Endothelial cell of umbilical vein (primary cell): ENCODE measurements around the gene KAZN. TPM values are rescaled to one million over a fixed set of nuclear protein-coding genes. Genes with fewer than 3 reads are reported as not detected.

Experiments
- BruUV-seq: library from RNA; stranded (reverse); fragments of 400-500 nt; replicated peaks from 2 replicates; lab custom pipeline; 2021; lab: Mats Ljungman, UMichigan
- CTCF ChIA-PET: fragments of 300-600, 350-600 bp; sonication (Branson Sonifier 250); formaldehyde crosslinking; loops from one replicate; lab custom pipeline; 2021; ENCODE audit warnings: antibody characterized with exemption, inconsistent platforms; lab: Charles Lee
- POLR2A ChIA-PET: fragments of 300-600, 350-600 bp; sonication (Branson Sonifier 250); formaldehyde crosslinking; loops from one replicate; lab custom pipeline; 2021; ENCODE audit warnings: antibody characterized with exemption, inconsistent platforms; lab: Charles Lee
- DNase-seq: peaks from one replicate; pipeline ENCODE4 v3.0.0-alpha.2; 2011; ENCODE audit warnings: low read depth, low spot score
- FAIRE-seq: peaks from 2 replicates; lab custom pipeline; 2011; peaks lifted over from hg19 to GRCh38; lab: Jason Lieb, UNC
- H2AFZ ChIP-seq: 2 replicates; pipeline ENCODE4 v1.6.0; 2012; ENCODE audit warnings: low read depth, low read length, control low read depth, inconsistent platforms
- H3K27ac ChIP-seq: 2 replicates; pipeline ENCODE4 v1.5.1; 2011; ENCODE audit warnings: low read depth, mild to moderate bottlenecking, control low read depth, low read length, moderate library complexity; ENCODE audit not compliant: insufficient read depth
- H3K27me3 ChIP-seq, 2 experiments: 2 replicates each; pipeline versions ENCODE4 v1.6.0 to v1.6.1; 2011; ENCODE audit warnings: low read length in 2 of 2, mixed read lengths in 1 of 2; ENCODE audit not compliant: control insufficient read depth in 2 of 2, insufficient read depth in 2 of 2
- H3K36me3 ChIP-seq, 2 experiments: 2 replicates in 1 of 2; 3 replicates in 1 of 2; pipeline ENCODE4 v1.5.1; 2011; ENCODE audit warnings: low read length in 2 of 2, mild to moderate bottlenecking in 1 of 2, moderate library complexity in 1 of 2; ENCODE audit not compliant: control insufficient read depth in 2 of 2, insufficient read depth in 2 of 2; ENCODE audit errors: extremely low read depth in 1 of 2
- H3K4me1 ChIP-seq: 3 replicates; pipeline ENCODE4 v1.5.1; 2011; ENCODE audit warnings: mild to moderate bottlenecking, low read length; ENCODE audit not compliant: control insufficient read depth, insufficient read depth; ENCODE audit errors: extremely low read depth
- H3K4me2 ChIP-seq: 2 replicates; pipeline ENCODE4 v1.6.1; 2011; ENCODE audit warnings: low read length, control low read depth, mixed read lengths; ENCODE audit not compliant: insufficient read depth
- H3K4me3 ChIP-seq, 3 experiments: fragments of 200-600 bp in 1 of 3; sonication (generic), shearing (Covaris generic) in 1 of 3; replicated peaks in 1 of 3; 2 replicates each; pipeline ENCODE4 v1.5.1; 2011 to 2016; ENCODE audit warnings: control low read depth in 3 of 3, low read length in 3 of 3, mild to moderate bottlenecking in 2 of 3, inconsistent platforms in 1 of 3, low read depth in 1 of 3, moderate library complexity in 1 of 3; ENCODE audit not compliant: insufficient read depth in 1 of 3
- H3K79me2 ChIP-seq: 2 replicates; pipeline ENCODE4 v1.6.0; 2012; ENCODE audit warnings: low read length, inconsistent platforms; ENCODE audit not compliant: control insufficient read depth, insufficient read depth
- H3K9ac ChIP-seq: replicated peaks from 2 replicates; pipeline ENCODE3; 2011; ENCODE audit warnings: low read length, control low read depth; ENCODE audit not compliant: insufficient read depth; ENCODE audit errors: extremely low read depth
- H3K9me1 ChIP-seq: replicated peaks from 3 replicates; pipeline ENCODE4 v1.6.0; 2011; ENCODE audit warnings: mild to moderate bottlenecking, low read length; ENCODE audit not compliant: control insufficient read depth, insufficient read depth; ENCODE audit errors: extremely low read depth
- H3K9me3 ChIP-seq: replicated peaks from 2 replicates; pipeline ENCODE4 v1.5.1; 2012; ENCODE audit warnings: low read length, inconsistent platforms; ENCODE audit not compliant: control insufficient read depth, insufficient read depth
- H4K20me1 ChIP-seq: replicated peaks from 2 replicates; pipeline ENCODE3; 2011; ENCODE audit warnings: mild to moderate bottlenecking, low read length; ENCODE audit not compliant: control insufficient read depth, insufficient read depth; ENCODE audit errors: extremely low read depth
- CTCF ChIP-seq, 2 donors: IDR thresholded peaks; 1 replicate in 1 of 2; 2 replicates in 1 of 2; pipeline ENCODE4 v1.5.1; 2011; ENCODE audit warnings: low read length in 2 of 2, mild to moderate bottlenecking in 2 of 2, moderate library complexity in 2 of 2, control low read depth in 1 of 2, inconsistent platforms in 1 of 2, low read depth in 1 of 2; ENCODE audit not compliant: insufficient read depth in 1 of 2; ENCODE audit errors: extremely low read depth in 1 of 2
- EZH2 ChIP-seq: IDR thresholded peaks from 2 replicates; pipeline ENCODE4 v1.6.1; 2012; ENCODE audit warnings: borderline replicate concordance, low read depth, mild to moderate bottlenecking, moderate library complexity, low read length, inconsistent platforms; ENCODE audit not compliant: severe bottlenecking
- FOS ChIP-seq: IDR thresholded peaks from 2 replicates; pipeline ENCODE4 v1.6.1; 2011; ENCODE audit warnings: mild to moderate bottlenecking, low read length, moderate library complexity, borderline replicate concordance; ENCODE audit not compliant: insufficient read depth
- GATA2 ChIP-seq: IDR thresholded peaks from 2 replicates; pipeline ENCODE4 v1.7.0; 2011; ENCODE audit warnings: low read depth, mild to moderate bottlenecking, moderate library complexity, mixed read lengths, low read length; ENCODE audit not compliant: insufficient read length, insufficient read depth
- JUN ChIP-seq: IDR thresholded peaks from 2 replicates; pipeline ENCODE4 v1.6.1; 2011; ENCODE audit warnings: borderline replicate concordance, low read depth; ENCODE audit not compliant: insufficient read length, insufficient read depth
- MAX ChIP-seq: IDR thresholded peaks from 2 replicates; pipeline ENCODE4 v1.6.1; 2011; ENCODE audit not compliant: insufficient read depth, insufficient read length
- MYC ChIP-seq: IDR thresholded peaks from one replicate; pipeline ENCODE4 v1.6.1; 2011; ENCODE audit warnings: mild to moderate bottlenecking, low read depth, low read length
- POLR2A ChIP-seq: IDR thresholded peaks from 2 replicates; pipeline ENCODE4 v1.6.1; 2012; ENCODE audit warnings: low read depth, mild to moderate bottlenecking, control low read depth, low read length
- POLR2AphosphoS5 ChIP-seq: IDR thresholded peaks from 2 replicates; pipeline ENCODE4 v1.6.1; 2012; ENCODE audit warnings: low read depth, mild to moderate bottlenecking, control low read depth, low read length, moderate library complexity; ENCODE audit not compliant: insufficient read depth
- dilution Hi-C: fragments of 300-500 bp; cut with MboI; formaldehyde crosslinking; loops from one replicate; pipeline ENCODE4 v1.15.0; 2019; ENCODE audit warnings: low sequenced_read_pairs; ENCODE audit not compliant: extremely low pct_ligation_motif_present
- intact Hi-C: fragments of 100-400 bp; cut with micrococcal nuclease; formaldehyde crosslinking; loops from one replicate; pipeline ENCODE4 v1.10.0; 2022
- polyA plus RNA-seq, 4 experiments: library from polyadenylated mRNA; depleted of rRNA in 3 of 4; stranded (reverse) in 3 of 4; unstranded in 1 of 4; fragments of >200 nt; gene quantifications; 2 replicates each; pipeline versions ENCODE4 v1.2.1 to v1.2.3, GENCODE V29; 2011 to 2012; ENCODE audit warnings: missing spikeins in 1 of 4
- total RNA-seq: library from RNA; stranded (reverse); gene quantifications from 2 replicates; pipeline ENCODE4 v1.2.3, GENCODE V29; 2021

Gene KAZN
- total and polyA plus RNA-seq, 2 donors (not counting 3 experiments of a cell fraction or from before 2014, with no cell fraction given) = 1.6 to 5.8 TPM

DNA sequence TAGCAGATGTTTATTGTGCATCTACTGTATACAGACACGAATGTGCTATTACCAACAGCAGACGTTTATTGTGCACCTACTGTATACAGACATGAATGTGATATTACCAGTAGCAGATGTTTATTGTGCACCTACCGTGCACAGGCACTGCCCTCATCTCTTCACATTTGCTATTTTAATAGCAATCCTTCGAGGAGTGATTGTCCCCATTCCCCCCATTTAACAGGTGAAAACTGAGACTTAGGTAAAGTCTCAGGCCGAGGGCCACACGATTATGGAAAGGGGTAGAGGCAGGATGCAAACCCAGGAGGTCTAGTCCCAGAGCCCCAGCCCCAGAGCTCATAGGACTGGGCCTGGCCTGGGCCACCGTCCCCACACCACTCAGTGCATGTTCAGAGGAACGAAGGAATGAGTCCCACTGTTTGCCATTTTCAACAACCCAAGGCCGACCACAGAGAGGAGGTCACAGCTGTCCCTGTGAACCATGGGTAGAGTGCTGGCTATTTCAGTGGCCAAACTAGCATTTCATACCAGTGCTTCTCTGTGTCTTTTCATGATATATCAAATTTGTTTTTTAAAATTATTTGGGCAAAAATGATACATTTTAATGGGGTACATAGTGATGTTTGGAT lies 440.6 kb downstream of the KAZN start:
- no peak overlapping the region for H3K4me3 ChIP-seq
- no peaks in the 10 kb centered on the region for H3K27me3 ChIP-seq
- no peak overlapping the region for H3K4me2 ChIP-seq
- H3K9me1 ChIP-seq = no peaks in the 10 kb centered on the region
- intact Hi-C loops = no loop called here
- TF ChIP-seq JUN (no peak), FOS (no peak), GATA2 (no peak), MAX (no peak), MYC (no peak), POLR2A (no peak), CTCF (IDR thresholded peaks at IDR 0.05; ENCODE audit: extremely low read depth in 1 of 2, insufficient read depth in 1 of 2, low read depth in 1 of 2, low read length in 2 of 2) (no peak), POLR2AphosphoS5 (no peak), EZH2 (no peak)
- no peak overlapping the region for H3K9ac ChIP-seq
- no peaks in the 10 kb centered on the region for H3K4me1 ChIP-seq
- no peaks in the 10 kb centered on the region for H3K36me3 ChIP-seq
- ChIA-PET CTCF (interaction anchor here (1.6 kb wide), 1 partner anchor 31 kb away, joined by 3 read pairs; no protein-coding TSS in a partner anchor), POLR2A (no interaction called here)
- H2AFZ ChIP-seq = no peak overlapping the region
- no TSS peak for BruUV-seq
- FAIRE-seq (no peak), DNase-seq (no peak)
- no peaks in the 10 kb centered on the region for H4K20me1 ChIP-seq
- no peak overlapping the region for H3K27ac ChIP-seq
- H3K79me2 ChIP-seq = no peaks in the 10 kb centered on the region
- dilution Hi-C loops = no loop called here
- H3K9me3 ChIP-seq = no peaks in the 10 kb centered on the region
